22Rv1 (cell line): ENCODE measurements around the gene ST3GAL2.

ENCODE experiments used
- ZFX ChIP-seq: fragments of 450-650 bp; IDR thresholded peaks from 2 replicates; pipeline ENCODE4 v1.6.1; 2017; ENCODE audit warnings: antibody characterized with exemption, borderline replicate concordance
- TF ChIP-seq, protein P1 (sequence below): fragments of 450-650 bp; IDR thresholded peaks from 2 replicates; pipeline ENCODE4 v1.5.1; 2017; ENCODE audit warnings: mild to moderate bottlenecking

DNA sequence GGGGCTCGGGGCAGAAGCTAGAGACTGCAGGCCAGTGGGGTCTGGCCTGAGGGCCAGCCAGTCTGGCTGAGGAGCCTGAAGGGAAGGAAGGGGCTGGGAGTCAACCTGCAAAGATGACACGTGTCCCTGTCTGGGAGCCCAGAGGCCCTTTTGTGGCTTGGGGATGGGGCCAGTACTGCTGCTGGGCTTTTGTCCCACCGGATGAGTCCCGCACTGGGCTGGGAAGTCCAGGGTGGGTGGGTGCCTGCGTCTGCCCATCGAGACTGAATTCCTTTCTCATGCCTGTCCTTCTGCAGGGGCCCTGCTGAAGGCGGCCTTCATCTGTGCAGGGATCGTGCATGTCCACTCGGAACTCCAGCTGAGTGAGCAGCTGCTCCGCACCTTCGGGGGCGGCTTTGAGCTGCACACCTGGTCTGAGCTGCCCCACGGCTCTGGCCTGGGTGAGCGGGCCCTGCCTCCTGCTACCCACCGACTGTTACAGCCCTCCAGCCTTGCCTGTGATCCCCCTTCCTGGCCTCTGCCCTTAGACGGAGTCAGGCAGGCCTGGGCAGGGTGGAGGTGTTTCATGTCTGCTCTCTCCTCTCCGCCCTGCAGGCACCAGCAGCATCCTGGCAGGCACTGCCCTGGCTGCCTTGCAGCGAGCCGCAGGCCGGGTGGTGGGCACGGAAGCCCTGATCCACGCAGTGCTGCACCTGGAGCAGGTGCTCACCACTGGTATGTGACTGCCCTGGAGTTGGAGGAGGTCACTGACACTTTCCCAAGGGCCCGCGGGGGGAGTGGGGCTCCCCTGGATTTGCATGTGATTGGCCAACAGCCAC, 36.4 kb upstream of the ST3GAL2 start:
- TF ChIP-seq, protein P1, sequence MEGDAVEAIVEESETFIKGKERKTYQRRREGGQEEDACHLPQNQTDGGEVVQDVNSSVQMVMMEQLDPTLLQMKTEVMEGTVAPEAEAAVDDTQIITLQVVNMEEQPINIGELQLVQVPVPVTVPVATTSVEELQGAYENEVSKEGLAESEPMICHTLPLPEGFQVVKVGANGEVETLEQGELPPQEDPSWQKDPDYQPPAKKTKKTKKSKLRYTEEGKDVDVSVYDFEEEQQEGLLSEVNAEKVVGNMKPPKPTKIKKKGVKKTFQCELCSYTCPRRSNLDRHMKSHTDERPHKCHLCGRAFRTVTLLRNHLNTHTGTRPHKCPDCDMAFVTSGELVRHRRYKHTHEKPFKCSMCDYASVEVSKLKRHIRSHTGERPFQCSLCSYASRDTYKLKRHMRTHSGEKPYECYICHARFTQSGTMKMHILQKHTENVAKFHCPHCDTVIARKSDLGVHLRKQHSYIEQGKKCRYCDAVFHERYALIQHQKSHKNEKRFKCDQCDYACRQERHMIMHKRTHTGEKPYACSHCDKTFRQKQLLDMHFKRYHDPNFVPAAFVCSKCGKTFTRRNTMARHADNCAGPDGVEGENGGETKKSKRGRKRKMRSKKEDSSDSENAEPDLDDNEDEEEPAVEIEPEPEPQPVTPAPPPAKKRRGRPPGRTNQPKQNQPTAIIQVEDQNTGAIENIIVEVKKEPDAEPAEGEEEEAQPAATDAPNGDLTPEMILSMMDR: no peak
- TF ChIP-seq ZFX: no peak
